ENCODE measurements around the gene HSDL2. TPM values are rescaled to one million over a fixed set of nuclear protein-coding genes. Genes with fewer than 3 reads are reported as not detected.
"Not testable (repeated sequence)": the region's sequence is repeated elsewhere in the genome, so short reads cannot be mapped to it uniquely, and the experiment has no call there.

The HSDL2 gene
- total RNA-seq, 3 donors from 2014 or later: 4.7 to 7.8 (median 5.7) TPM

DNA sequence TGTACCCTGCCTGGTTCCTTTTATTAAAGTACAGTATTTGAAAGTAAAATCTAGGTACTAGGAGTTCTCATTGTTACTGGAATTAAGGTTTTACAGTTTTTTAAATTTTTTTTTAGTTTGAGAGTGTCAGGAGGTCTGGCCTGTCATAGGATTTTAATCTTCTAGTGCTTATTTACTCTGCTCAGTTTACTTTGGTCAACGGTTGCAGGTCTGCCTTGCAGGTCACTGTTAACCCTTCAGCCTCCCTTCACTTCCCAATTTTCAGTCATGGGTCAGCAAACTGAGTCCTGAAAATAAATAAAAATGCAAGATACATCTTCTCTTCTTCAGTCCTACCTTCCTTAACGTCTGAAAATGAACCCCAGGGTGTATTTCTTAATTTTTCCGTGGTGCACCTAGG lies 27.7 kb upstream of the HSDL2 start:
- Mint-ChIP-seq H3K27me3 (ENCODE audit: low read depth) (peaks cover 7% of the 10 kb centered on the region), H3K9me3 (no peaks in the 10 kb centered on the region), H3K4me1 (ENCODE audit: low read depth) (peaks cover 24% of the 10 kb centered on the region), H3K4me3 (no peak overlapping the region), H3K36me3 (ENCODE audit: insufficient read depth) (no peaks in the 10 kb centered on the region)
- DNase-seq (no peak), ATAC-seq (no peak)

DNA sequence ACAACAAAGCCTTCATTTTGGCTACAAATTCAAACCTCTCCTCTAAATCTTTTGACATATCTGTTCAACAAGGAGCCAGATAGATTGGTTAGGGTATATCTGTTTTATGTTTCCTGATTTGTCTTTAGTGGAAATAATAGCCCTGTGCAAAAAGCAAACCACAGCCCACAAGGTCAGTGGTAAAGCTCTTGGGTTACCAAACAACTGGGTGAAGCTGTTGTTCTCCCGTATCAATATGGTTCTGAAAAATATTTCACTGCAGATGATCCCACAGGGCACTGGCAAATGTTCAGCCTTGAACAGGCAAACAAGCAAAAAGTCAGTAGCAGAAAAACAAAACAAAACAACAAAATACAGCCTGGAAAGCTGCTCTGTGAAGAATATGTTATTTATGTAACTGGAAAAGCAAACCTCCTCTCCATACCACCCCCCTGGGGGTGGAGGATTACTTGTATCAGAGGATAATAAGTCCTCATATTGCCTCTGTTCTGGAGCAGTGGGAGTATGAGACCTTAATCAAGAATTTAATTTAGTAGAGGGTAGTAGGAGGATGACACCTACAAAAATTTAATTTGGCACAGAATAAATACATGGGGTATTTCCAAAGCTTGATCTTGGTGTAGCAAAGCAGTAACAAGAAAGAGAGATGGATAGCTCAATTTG lies 25.7 kb upstream of the HSDL2 start:
- Mint-ChIP-seq H3K4me3 (no peak overlapping the region), H3K9me3 (no peaks in the 10 kb centered on the region), H3K36me3 (ENCODE audit: insufficient read depth) (no peaks in the 10 kb centered on the region), H3K4me1 (ENCODE audit: low read depth) (peaks cover 16% of the 10 kb centered on the region), H3K27me3 (ENCODE audit: low read depth) (peaks cover 1% of the 10 kb centered on the region)
- DNase-seq (no peak), ATAC-seq (no peak)

DNA sequence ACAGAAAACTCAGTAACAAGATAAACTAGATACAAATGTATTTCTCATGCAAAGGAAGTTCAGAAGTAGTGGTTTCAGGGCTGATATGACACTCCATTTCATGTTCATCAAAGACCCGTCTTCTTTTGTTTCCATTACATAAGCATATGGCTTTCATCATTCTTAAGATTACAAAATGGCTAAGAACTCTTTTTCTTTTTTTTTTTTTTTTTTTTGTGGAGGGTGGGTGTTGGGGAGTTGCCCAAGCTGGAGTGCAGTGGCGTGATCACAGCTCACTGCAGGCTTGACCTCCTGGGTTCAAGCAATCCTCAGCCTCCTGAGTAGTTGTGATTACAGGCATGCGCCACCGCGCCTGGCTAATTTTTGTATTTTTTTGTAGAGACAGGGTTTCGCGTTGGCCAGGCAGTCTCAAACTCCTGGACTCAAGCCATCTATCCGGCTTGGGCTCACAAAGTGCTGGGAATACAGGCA lies 24.4 kb upstream of the HSDL2 start:
- DNase-seq (no peak), ATAC-seq (peak; percentile 43 to 61)
- Mint-ChIP-seq H3K36me3 (ENCODE audit: insufficient read depth) (no peaks in the 10 kb centered on the region), H3K4me3 (peak overlapping the region; percentile 28), H3K9me3 (no peaks in the 10 kb centered on the region), H3K4me1 (ENCODE audit: low read depth) (peaks cover 20% of the 10 kb centered on the region), H3K27me3 (ENCODE audit: low read depth) (peaks cover 1% of the 10 kb centered on the region)

DNA sequence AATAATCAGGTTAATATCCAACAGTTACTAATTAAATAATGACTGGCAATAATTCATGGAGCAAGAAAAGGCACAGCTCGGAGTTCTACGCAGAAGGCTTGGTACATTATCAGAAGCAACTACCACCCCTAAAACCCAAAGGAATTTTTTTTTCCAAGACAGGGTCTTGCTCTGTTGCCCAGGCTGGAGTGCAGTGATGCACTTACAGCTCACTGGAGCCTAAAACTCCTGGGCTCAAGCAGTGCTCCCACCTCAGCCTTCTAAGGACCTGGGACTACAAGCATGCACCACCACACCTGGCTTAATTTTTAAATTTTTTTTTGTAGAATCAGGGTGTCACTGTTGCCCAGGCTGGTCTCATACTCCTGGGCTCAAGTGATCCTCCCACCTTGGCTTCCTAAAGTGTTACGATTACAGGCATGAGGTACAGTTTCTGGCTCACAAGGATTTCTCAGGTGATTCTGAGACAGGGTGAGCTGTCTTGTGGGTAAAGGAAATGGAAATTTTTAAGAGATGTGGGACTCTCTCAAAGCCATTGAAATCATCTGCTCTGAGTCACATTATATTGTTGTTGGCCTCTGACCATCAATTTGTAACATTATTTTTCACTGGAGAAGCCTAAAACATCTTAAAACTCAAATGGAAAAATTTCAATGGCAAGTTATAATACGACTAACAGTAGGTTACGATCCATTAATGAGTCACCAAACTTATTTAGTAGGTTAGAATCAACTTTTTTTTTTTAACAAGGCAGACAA lies 19.7 kb upstream of the HSDL2 start:
- DNase-seq: no peak
- peaks cover 3% of the 10 kb centered on the region for H3K9me3 Mint-ChIP-seq

DNA sequence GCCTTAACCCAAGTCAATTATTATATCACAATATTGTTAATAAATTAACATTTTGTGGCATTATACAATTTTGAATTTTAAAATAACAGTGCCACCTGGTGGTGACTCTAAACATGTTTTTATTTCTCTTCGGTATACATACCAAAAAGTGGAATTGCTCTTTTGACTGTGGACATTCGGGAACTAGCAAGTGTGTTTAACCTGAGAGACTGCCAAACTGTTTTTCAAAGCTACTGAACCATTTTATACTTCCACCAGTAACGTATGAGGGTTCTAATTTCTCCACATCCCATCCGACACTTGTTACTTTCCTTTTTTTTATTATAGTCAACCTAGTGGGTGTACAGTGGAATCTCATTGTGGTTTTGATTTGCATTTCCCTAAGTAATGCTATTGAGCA lies 18.3 kb upstream of the HSDL2 start:
- H3K27me3 Mint-ChIP-seq (ENCODE audit: low read depth): peaks cover 2% of the 10 kb centered on the region
- H3K4me1 Mint-ChIP-seq (ENCODE audit: low read depth): peaks cover 7% of the 10 kb centered on the region
- H3K9me3 Mint-ChIP-seq: peaks cover 8% of the 10 kb centered on the region
- H3K36me3 Mint-ChIP-seq (ENCODE audit: insufficient read depth): no peaks in the 10 kb centered on the region
- no peak overlapping the region for H3K4me3 Mint-ChIP-seq
- DNase-seq (no peak), ATAC-seq (no peak)

More for the DNA sequence above, 19.7 kb upstream of the HSDL2 start:
- no peak overlapping the region for H3K4me3 Mint-ChIP-seq
- H3K4me1 Mint-ChIP-seq (ENCODE audit: low read depth): peaks cover 12% of the 10 kb centered on the region
- H3K36me3 Mint-ChIP-seq (ENCODE audit: insufficient read depth): no peaks in the 10 kb centered on the region
- peaks cover 1% of the 10 kb centered on the region for H3K27me3 Mint-ChIP-seq (ENCODE audit: low read depth)
- peak; percentile 85 to 87 for ATAC-seq

DNA sequence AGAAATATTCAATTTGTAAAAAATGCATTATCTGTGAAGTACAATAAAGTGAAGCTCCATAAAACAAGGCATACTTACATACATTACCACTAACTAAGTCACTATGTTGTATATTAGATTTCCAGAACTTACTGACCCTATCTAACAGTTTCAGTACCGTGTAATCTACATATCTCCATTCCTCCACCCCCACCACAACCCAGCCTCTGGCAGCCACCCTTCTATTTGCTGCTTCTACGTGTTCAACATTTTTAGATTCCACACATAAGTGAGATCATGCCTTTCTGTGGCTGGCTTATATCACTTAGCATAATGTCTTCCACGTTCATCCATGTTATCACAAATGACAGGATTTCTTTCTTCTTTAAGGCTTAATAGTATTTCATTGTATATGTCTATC lies 15.1 kb upstream of the HSDL2 start:
- peaks cover 19% of the 10 kb centered on the region for H3K9me3 Mint-ChIP-seq
- peaks cover 2% of the 10 kb centered on the region for H3K36me3 Mint-ChIP-seq (ENCODE audit: insufficient read depth)
- no peak for DNase-seq
- ATAC-seq: no peak
- H3K4me1 Mint-ChIP-seq (ENCODE audit: low read depth): peaks cover 7% of the 10 kb centered on the region
- H3K27me3 Mint-ChIP-seq (ENCODE audit: low read depth): peaks cover 2% of the 10 kb centered on the region
- H3K4me3 Mint-ChIP-seq: no peak overlapping the region

DNA sequence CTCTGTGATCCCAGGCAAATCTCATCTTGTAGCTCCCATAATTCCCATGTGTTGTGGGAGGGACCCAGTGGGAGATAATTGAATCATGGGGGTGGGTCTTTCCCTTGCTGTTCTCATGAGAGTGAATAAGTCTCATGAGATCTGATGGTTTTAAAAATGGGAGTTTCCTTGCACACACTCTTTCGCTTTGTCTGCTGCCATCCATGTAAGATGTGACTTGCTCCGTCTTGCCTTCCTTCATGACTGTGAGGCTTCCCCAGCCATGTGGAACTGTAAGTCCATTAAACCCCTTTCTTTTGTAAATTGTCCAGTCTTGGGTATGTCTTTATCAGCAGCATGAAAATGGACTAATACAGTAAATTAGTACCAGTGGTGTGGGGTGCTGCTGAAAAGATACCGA lies 14.7 kb upstream of the HSDL2 start:
- not testable (repeated sequence) for H3K4me3 Mint-ChIP-seq; ATAC-seq; H3K4me1 Mint-ChIP-seq (ENCODE audit: low read depth); H3K27me3 Mint-ChIP-seq (ENCODE audit: low read depth); H3K36me3 Mint-ChIP-seq (ENCODE audit: insufficient read depth); DNase-seq
- peaks cover 22% of the 10 kb centered on the region for H3K9me3 Mint-ChIP-seq

DNA sequence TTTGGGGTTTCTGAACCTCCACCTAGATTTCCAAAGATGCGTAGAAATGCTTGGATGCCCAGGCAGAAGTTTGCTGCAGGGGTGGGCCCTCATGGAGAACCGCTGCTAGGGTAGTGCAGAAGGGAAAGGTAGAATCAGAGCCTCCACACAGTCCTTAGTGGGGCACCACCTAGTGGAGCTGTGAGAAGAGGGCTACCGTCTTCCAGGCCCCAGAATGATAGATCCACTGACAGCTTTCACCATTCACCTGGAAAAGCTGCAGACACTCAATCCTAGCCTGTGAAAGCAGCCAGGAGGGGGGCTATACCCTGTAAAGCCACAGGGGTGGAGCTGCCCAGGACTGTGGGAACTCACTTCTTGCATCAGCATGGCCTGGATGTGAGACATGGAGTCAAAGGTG lies 13.3 kb upstream of the HSDL2 start:
- peaks cover 28% of the 10 kb centered on the region for H3K9me3 Mint-ChIP-seq
- no peak for ATAC-seq
- H3K4me1 Mint-ChIP-seq (ENCODE audit: low read depth): no peaks in the 10 kb centered on the region

DNA sequence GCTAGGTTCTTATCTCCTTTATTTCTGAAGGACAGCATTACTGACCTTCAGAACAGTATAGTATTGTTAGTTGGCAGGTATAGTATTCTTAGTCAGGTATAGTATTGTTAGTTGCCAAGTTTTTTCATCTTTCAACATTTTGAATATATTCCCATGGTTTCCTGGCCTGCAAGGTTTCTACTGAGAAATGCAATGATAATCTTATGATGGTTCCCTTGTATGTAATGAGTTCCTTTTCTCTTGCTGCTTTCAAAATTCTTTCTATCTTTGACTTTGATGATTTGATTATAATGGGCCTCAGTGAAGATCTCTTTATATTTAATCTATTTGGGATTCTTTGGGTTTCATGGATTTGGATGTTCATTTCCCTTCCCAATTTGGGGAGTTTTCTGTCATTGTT lies 12.4 kb upstream of the HSDL2 start:
- Mint-ChIP-seq H3K27me3 (ENCODE audit: low read depth) (peaks cover 2% of the 10 kb centered on the region), H3K4me3 (no peak overlapping the region), H3K4me1 (ENCODE audit: low read depth) (no peaks in the 10 kb centered on the region), H3K36me3 (ENCODE audit: insufficient read depth) (peaks cover 9% of the 10 kb centered on the region), H3K9me3 (peaks cover 28% of the 10 kb centered on the region)
- no peak for ATAC-seq
- DNase-seq: no peak

More for the DNA sequence above, 13.3 kb upstream of the HSDL2 start:
- H3K4me3 Mint-ChIP-seq: no peak overlapping the region
- DNase-seq: no peak
- H3K36me3 Mint-ChIP-seq (ENCODE audit: insufficient read depth): peaks cover 8% of the 10 kb centered on the region
- peaks cover 2% of the 10 kb centered on the region for H3K27me3 Mint-ChIP-seq (ENCODE audit: low read depth)

DNA sequence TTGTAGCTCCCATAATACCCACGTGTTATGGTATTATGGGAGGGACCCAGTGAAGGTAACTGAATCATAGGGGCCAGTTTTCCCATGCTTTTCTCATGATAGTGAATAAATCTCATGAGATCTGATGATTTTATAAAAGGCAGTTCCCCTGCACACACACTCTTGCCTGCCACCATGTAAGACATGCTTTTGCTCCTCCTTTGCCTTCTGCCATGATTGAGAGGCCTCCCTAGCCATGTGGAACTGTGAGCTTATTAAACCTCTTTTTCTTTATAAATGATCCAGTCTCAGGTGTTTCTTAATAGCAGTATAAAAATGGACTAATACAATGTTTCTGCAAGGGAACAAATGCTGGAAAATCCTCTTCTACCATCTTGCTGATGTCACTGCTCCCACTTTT lies 10.1 kb upstream of the HSDL2 start:
- Mint-ChIP-seq H3K36me3 (ENCODE audit: insufficient read depth) (peaks cover 14% of the 10 kb centered on the region), H3K4me3 (no peak overlapping the region), H3K4me1 (ENCODE audit: low read depth) (no peaks in the 10 kb centered on the region), H3K9me3 (peaks cover 28% of the 10 kb centered on the region), H3K27me3 (ENCODE audit: low read depth) (peaks cover 2% of the 10 kb centered on the region)
- ATAC-seq (no peak), DNase-seq (no peak)

DNA sequence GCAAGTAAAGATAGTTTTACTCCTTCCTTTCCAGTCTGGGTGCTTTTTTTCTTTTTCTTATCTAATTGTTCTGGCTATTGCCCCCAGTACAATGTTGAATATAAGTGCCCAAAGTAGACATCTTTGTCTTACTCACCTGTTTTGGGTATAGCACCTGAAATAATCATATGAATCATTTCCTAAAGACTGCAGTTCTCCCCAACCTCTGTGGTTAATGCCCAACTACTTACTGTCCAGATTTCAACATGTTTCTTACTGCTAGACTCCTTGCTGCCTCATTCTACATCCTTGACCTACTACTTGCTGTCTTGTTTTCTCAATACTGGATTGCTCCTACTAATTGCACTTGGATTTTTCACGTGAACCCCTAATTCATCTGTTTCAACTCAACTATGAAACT lies 8.8 kb upstream of the HSDL2 start:
- Mint-ChIP-seq H3K27me3 (ENCODE audit: low read depth) (no peaks in the 10 kb centered on the region), H3K4me3 (no peak overlapping the region), H3K4me1 (ENCODE audit: low read depth) (no peaks in the 10 kb centered on the region), H3K36me3 (ENCODE audit: insufficient read depth) (peaks cover 17% of the 10 kb centered on the region), H3K9me3 (peaks cover 20% of the 10 kb centered on the region)
- ATAC-seq (no peak), DNase-seq (no peak)

DNA sequence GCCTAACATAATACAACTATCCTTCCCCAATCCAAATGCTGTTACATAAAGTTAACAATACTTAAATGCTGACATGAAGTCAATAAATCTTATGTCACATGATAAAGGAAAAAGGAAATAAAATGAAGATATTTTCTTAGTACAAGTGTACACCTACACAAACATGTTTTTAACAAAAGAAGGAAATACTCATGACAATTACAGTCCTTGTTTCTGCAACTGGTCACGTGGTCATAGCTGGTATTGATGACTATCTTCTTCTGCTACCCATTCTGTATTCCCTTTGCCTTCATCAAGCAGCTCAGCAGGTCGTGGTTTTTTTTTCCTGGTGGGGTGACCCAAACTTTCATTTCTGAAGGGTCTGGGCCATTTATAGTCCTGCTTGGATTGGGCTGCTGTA lies 6.2 kb upstream of the HSDL2 start:
- Mint-ChIP-seq H3K9me3 (peaks cover 14% of the 10 kb centered on the region), H3K36me3 (ENCODE audit: insufficient read depth) (peaks cover 15% of the 10 kb centered on the region), H3K4me1 (ENCODE audit: low read depth) (peaks cover 21% of the 10 kb centered on the region)
- not testable (repeated sequence) for ATAC-seq; DNase-seq; H3K4me3 Mint-ChIP-seq; H3K27me3 Mint-ChIP-seq (ENCODE audit: low read depth)

DNA sequence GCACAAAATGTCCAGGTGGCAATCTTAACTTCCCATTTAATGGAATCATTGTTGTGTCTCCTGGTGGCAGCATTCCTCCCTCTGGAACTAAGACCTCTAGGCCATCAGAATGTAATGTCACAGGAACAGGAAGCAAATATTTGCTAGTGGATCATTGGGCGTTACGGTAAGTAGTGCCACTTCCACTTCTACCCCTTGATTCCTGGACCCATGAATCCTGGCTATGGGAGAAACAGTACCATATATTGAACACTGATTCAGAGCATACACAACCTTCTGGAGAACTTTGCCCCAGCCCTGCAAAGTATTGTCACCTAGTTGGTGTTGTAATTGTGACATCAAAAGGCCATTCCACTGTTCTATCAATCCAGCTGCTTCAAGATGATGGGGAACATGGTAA lies 5.7 kb upstream of the HSDL2 start:
- DNase-seq; ATAC-seq; H3K4me3 Mint-ChIP-seq; H3K27me3 Mint-ChIP-seq (ENCODE audit: low read depth): not testable (repeated sequence)
- H3K9me3 Mint-ChIP-seq: peaks cover 14% of the 10 kb centered on the region
- peaks cover 15% of the 10 kb centered on the region for H3K36me3 Mint-ChIP-seq (ENCODE audit: insufficient read depth)
- H3K4me1 Mint-ChIP-seq (ENCODE audit: low read depth): peaks cover 27% of the 10 kb centered on the region

DNA sequence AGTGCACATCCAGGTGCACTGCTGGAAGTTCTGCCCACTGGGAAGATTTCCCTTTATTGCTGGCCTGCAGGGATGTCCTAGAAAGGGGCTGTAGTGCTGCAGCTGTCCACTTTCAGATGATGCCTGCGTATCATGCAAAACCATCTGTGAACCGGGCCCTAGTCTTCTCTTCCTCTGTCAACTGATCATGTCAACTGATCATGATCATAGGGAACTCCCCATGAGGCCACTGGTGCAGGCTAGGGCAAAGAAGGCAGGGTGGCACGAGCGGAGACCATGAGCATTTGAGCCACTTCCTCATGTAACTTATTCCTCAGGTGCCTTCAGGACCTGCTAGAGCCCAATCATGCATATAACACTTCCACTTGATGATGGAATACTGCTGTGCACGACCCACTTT lies 4.5 kb upstream of the HSDL2 start:
- H3K4me3 Mint-ChIP-seq: no peak overlapping the region
- H3K4me1 Mint-ChIP-seq (ENCODE audit: low read depth): peaks cover 28% of the 10 kb centered on the region
- peaks cover 14% of the 10 kb centered on the region for H3K36me3 Mint-ChIP-seq (ENCODE audit: insufficient read depth)
- no peaks in the 10 kb centered on the region for H3K27me3 Mint-ChIP-seq (ENCODE audit: low read depth)
- DNase-seq (no peak), ATAC-seq (no peak)
- peaks cover 6% of the 10 kb centered on the region for H3K9me3 Mint-ChIP-seq

DNA sequence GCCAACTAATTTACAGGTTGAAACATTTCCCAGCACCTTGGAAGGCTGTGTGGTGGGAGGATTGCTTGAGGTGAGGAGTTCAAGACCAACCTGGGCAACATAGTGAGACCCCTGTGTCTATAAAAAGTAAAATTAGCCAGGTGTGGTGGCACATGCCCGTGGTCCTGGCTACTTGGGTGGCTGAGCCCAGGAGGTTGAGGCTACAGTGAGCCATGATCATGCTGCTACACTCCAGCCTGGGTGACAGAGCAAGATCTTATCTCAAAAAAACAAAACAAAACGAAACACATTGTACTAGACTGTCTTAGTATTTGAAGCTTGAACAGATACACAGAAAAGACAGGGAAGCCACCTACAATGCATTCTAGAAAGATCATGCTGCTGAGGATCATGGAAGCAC lies 2.8 kb upstream of the HSDL2 start:
- DNase-seq: no peak
- no peak for ATAC-seq
- Mint-ChIP-seq H3K4me1 (ENCODE audit: low read depth) (peaks cover 36% of the 10 kb centered on the region), H3K9me3 (no peaks in the 10 kb centered on the region), H3K27me3 (ENCODE audit: low read depth) (no peaks in the 10 kb centered on the region), H3K36me3 (ENCODE audit: insufficient read depth) (peaks cover 9% of the 10 kb centered on the region), H3K4me3 (no peak overlapping the region)
